Right lobe of liver (tissue), 6 donors: ENCODE results near the gene KL. TPM values are rescaled to one million over a fixed set of nuclear protein-coding genes. Genes with fewer than 3 reads are reported as not detected.
A peak's percentile ranks its signal among the peaks of the same experiment; 100 is the strongest.

Source experiments
- ATAC-seq, 4 donors: fragments of 200-7000 bp; cut with Tn5 transposase; one replicate each; pipeline ENCODE4 v1.9.1; 2020; ENCODE audit warnings: mild to moderate bottlenecking in 4 of 4, moderate library complexity in 4 of 4
- DNase-seq, 3 donors: peaks; one replicate each; pipeline ENCODE4 v3.0.0-alpha.2; 2020
- H3K27ac ChIP-seq, 3 donors: fragments of 200-600 bp; one replicate each; pipeline ENCODE4 v1.8.0; 2022
- H3K27me3 ChIP-seq, 2 donors: fragments of 200-600 bp; one replicate each; pipeline ENCODE4 v1.8.0; 2022
- H3K36me3 ChIP-seq, 4 donors: fragments of 200-600 bp; sonication (generic) in 1 of 4; one replicate each; pipeline versions ENCODE4 v1.5.1 to v1.8.0; 2017 to 2022; ENCODE audit warnings: control low read depth in 1 of 4
- H3K4me1 ChIP-seq, 4 donors: fragments of 200-600 bp; sonication (generic) in 1 of 4; one replicate each; pipeline versions ENCODE4 v1.5.1 to v1.8.0; 2017 to 2022; ENCODE audit warnings: control low read depth in 1 of 4
- H3K4me3 ChIP-seq, 3 donors: fragments of 200-600 bp; one replicate each; pipeline ENCODE4 v1.8.0; 2022
- H3K9me3 ChIP-seq, 4 donors: fragments of 200-600 bp; sonication (generic) in 1 of 4; one replicate each; pipeline versions ENCODE4 v1.5.1 to v1.8.0; 2017 to 2022; ENCODE audit warnings: control low read depth in 1 of 4
- POLR2A ChIP-seq: fragments of 450-650 bp; IDR thresholded peaks from one replicate; pipeline ENCODE4 v1.6.1; 2017; ENCODE audit warnings: antibody characterized with exemption, mild to moderate bottlenecking
- WGBS: methylation state at CpG from one replicate; pipeline ENCODE4 v1.1.6; 2018; ENCODE audit warnings: low coverage, low lambda C conversion rate; ENCODE audit not compliant: insufficient coverage; ENCODE audit errors: missing lambda C conversion rate; 5-methylcytosine and 5-hydroxymethylcytosine counted together
- intact Hi-C, 2 donors: fragments of 100-400 bp; cut with DNase I; formaldehyde crosslinking; loops; one replicate each; pipeline versions ENCODE4 v1.11.2 to v1.14.1; 2022
- total RNA-seq, 6 experiments: library from RNA; depleted of rRNA in 2 of 6; stranded (reverse); fragments of >200 nt in 2 of 6; fragmentation: NEBNext Ultra II Directional in 3 of 6; extraction: Animal tissue kit (Norgen Biotek cat#: 25700) in 3 of 6; gene quantifications; one replicate each; pipeline versions ENCODE4 v1.1.0 to v1.2.4, GENCODE V29; 2016 to 2023
- TF ChIP-seq, protein P1 (sequence below), 4 donors: fragments of 200-600 bp in 3 of 4; fragments of 450-650 bp in 1 of 4; IDR thresholded peaks; one replicate each; pipeline versions ENCODE4 v1.5.1 to v1.8.0; 2016 to 2022; ENCODE audit warnings: antibody characterized with exemption in 4 of 4, mild to moderate bottlenecking in 2 of 4
- donor health status: DM: no; HTN: yes; CAD: no.
- donor health status: DM: no; HTN: no; CAD: no.
- donor health status: DM: no; HTN: no; CAD: no.
- donor health status: DM: no; HTN: yes; CAD: no.
- donor health status: DM: no; HTN: yes; CAD: no.

The KL gene
- total RNA-seq, 6 experiments from 2014 or later: 0.09 to 1.2 (median 0.39) TPM

DNA sequence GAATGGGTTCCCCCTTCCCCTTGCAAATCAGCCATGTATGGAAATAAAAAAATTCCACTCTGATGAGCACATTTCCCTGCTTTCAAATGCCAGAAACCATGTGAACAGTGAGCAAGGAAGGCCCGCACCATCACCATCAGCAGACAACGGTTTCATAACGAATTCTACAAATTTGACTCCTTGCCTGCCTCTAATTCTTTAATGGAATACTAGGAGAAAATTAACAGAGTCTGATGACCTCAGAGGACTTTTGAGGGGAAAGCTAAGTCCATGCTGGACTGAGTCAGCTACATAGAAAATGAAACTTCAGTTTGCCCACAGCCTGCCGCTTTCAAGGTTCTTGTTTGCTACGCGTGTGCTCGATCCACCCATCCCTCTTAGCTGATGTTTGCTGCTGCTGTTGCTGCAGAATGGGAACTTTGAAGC lies 46.7 kb upstream of the KL start:
- intact Hi-C loops: no loop called here
- no peaks in the 10 kb centered on the region for H3K36me3 ChIP-seq
- peak overlapping the region in 2 of 3 donors; percentile 0 to 30 for H3K27ac ChIP-seq
- peak overlapping the region in 1 of 3 donors; percentile 24 for H3K4me3 ChIP-seq
- no peaks in the 10 kb centered on the region for H3K27me3 ChIP-seq
- no peak for DNase-seq
- no peak for TF ChIP-seq POLR2A
- TF ChIP-seq, protein P1, sequence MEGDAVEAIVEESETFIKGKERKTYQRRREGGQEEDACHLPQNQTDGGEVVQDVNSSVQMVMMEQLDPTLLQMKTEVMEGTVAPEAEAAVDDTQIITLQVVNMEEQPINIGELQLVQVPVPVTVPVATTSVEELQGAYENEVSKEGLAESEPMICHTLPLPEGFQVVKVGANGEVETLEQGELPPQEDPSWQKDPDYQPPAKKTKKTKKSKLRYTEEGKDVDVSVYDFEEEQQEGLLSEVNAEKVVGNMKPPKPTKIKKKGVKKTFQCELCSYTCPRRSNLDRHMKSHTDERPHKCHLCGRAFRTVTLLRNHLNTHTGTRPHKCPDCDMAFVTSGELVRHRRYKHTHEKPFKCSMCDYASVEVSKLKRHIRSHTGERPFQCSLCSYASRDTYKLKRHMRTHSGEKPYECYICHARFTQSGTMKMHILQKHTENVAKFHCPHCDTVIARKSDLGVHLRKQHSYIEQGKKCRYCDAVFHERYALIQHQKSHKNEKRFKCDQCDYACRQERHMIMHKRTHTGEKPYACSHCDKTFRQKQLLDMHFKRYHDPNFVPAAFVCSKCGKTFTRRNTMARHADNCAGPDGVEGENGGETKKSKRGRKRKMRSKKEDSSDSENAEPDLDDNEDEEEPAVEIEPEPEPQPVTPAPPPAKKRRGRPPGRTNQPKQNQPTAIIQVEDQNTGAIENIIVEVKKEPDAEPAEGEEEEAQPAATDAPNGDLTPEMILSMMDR (IDR thresholded peaks at IDR 0.05): no peak
- no peaks in the 10 kb centered on the region for H3K9me3 ChIP-seq
- peak; percentile 70 to 98 (median 82) for ATAC-seq
- 40% methylated on average over 7 of the region's 7 CpGs for WGBS
- H3K4me1 ChIP-seq: no peaks in the 10 kb centered on the region

DNA sequence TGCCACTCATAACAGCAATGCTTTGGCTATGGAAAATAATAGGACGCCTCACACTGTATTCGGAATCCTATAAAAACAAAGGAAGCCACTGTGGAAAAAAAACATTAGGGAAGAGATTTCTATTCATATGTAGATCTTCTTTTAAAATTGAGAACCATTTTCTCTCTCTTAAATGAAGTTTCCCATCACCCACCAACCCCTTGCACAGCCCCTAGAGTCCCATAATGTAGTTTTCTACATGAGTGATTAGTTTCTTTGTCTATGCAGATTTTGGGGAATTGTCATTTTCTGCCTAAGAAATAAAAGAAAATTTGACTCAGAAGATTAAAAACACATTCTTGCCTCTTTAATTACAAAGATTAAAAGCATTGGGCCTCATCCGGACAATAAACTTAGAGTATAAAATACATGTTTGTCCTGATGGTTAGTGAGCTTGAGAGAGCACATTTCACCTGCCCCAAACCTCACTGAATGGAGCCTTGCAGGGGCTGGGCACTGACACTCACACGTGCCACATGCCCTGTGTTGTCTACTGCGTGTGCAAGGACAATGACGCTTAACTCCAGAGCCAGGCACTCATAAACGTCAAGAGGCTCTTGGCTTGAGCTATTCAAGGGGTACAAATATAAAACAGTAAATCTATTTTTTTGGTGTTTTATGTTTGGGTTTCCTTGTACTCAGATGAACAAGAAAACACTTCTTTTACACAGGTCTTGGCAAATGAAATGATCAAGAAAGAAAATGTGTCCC lies 40.0 kb upstream of the KL start:
- Histone ChIP-seq H3K27ac (no peak overlapping the region), H3K9me3 (no peaks in the 10 kb centered on the region), H3K4me1 (no peaks in the 10 kb centered on the region), H3K27me3 (no peaks in the 10 kb centered on the region), H3K36me3 (no peaks in the 10 kb centered on the region), H3K4me3 (no peak overlapping the region)
- DNase-seq (no peak), ATAC-seq (no peak)
- intact Hi-C loops: no loop called here
- TF ChIP-seq, protein P1 (IDR thresholded peaks at IDR 0.05): no peak
- no peak for TF ChIP-seq POLR2A
- WGBS: 94% methylated on average over 5 of the region's 7 CpGs

DNA sequence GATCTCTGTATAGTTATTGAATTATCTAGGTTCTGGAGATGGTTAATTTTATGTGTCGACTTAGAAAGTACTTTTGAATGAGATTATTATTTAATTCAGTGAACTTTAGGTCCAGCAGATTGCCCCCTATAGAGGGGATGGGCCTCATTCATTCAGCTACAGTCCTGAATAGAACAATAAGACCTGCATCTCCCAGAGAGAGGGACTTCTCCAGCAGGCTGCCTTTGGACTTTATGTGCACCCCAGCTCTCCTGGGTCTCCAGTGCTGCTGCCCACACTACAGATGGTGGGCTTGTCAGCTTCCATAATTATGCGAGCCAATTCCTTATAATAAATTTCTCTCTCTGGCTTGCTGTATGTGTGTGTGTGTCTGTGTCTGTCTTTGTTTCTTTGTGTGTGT lies 39.3 kb upstream of the KL start:
- TF ChIP-seq, protein P1 (IDR thresholded peaks at IDR 0.05): no peak
- TF ChIP-seq POLR2A: no peak
- Histone ChIP-seq H3K36me3 (no peaks in the 10 kb centered on the region), H3K4me3 (no peak overlapping the region), H3K9me3 (no peaks in the 10 kb centered on the region), H3K27me3 (no peaks in the 10 kb centered on the region), H3K27ac (no peak overlapping the region), H3K4me1 (no peaks in the 10 kb centered on the region)
- intact Hi-C loops: no loop called here
- ATAC-seq: no peak
- no peak for DNase-seq
- 38% methylated on average over 1 of the region's 2 CpGs for WGBS

DNA sequence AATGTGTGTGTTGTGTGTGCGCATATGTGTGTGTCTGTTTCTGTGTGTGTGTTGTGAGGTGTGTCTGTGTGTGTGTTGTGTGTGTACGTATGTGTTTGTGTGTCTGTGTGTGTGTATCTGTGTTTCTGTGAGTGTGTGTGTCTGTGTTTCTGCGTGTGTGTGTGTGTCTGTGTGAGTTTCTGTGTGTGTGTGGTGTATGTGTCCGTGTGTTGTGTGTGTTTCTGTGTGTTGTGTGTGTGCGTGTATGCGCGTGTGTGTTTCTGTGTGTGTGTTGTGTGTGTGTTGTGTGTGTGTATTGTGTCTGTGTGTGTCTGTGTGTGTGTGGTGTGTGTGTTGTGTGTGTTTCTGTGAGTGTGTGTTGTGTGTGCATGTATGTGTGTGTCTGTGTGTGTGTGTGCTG lies 38.9 kb upstream of the KL start:
- Histone ChIP-seq H3K36me3 (no peaks in the 10 kb centered on the region), H3K4me1 (no peaks in the 10 kb centered on the region), H3K27ac (no peak overlapping the region), H3K4me3 (no peak overlapping the region), H3K27me3 (no peaks in the 10 kb centered on the region), H3K9me3 (no peaks in the 10 kb centered on the region)
- 78% methylated on average over 7 of the region's 7 CpGs for WGBS
- intact Hi-C loops: no loop called here
- DNase-seq: no peak
- TF ChIP-seq, protein P1 (IDR thresholded peaks at IDR 0.05): no peak
- TF ChIP-seq POLR2A: no peak
- ATAC-seq: no peak
